Hypothalamus (tissue), 51 donors: ENCODE data around the gene SHPK.
A peak's percentile ranks its signal among the peaks of the same experiment; 100 is the strongest.
"Not testable (repeated sequence)": the region's sequence is repeated elsewhere in the genome, so short reads cannot be mapped to it uniquely, and the experiment has no call there.

Source experiments
- DNase-seq, 51 donors: peaks; one replicate each; lab custom pipeline; 2025; lab: John Stamatoyannopoulos, UW

SHPK gene

DNA sequence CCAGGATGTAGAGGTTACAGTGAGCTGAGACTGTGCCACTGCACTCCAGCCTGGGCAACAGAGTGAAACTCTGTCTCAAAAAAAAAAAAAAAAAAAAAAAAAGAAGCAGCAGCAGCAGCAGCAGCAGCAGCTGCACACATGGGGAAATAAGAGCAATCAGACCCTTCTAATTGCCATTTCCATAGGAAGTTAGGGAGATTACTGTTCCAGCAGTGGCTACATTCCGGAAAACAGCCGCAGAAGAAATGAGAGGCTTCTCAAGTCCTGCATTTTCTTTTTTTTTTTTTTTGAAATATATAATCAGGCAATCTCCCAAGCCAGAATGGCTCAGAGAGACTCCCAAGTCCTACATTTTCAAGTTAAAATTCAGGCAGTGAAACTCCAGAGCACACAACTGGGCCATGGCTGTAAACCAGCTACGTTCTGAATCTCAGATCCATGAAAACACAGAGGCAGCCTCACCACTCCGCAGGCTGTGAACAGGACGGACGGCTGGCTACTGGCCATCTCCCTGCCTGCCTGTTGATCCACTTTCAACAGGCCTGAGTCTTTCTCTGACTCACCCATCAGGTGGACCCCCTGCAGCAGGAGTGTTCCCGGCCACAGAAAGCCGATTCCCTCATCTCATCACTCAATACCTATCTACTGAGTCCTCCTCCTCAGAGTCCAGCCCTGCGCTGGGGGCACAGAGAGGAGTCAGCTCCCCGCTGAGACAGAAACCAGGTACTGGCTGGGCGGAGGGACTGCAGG, 41.8 kb downstream of the SHPK start:
- peak in 34 of 51 donors; percentile 2 to 69 (median 42) for DNase-seq

DNA sequence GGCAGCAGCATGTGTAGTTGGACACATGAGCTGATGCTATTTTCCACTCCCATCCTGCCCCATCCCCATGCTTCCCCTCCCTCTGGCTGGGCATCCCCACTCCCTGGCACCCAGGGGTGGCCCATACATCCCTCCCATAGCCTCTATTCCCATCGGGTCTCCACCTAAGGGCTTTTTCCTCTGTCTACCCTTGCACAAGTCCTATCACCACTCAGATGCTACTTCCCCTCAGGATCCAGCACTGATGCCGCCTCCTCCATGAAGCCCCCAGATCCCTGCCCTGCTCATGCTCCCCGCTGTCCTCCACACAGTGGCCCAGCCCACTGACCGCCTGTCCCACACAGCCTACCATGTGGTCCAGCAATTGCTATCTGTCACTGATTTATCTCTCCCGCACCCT, 42.7 kb downstream of the SHPK start:
- no peak for DNase-seq

DNA sequence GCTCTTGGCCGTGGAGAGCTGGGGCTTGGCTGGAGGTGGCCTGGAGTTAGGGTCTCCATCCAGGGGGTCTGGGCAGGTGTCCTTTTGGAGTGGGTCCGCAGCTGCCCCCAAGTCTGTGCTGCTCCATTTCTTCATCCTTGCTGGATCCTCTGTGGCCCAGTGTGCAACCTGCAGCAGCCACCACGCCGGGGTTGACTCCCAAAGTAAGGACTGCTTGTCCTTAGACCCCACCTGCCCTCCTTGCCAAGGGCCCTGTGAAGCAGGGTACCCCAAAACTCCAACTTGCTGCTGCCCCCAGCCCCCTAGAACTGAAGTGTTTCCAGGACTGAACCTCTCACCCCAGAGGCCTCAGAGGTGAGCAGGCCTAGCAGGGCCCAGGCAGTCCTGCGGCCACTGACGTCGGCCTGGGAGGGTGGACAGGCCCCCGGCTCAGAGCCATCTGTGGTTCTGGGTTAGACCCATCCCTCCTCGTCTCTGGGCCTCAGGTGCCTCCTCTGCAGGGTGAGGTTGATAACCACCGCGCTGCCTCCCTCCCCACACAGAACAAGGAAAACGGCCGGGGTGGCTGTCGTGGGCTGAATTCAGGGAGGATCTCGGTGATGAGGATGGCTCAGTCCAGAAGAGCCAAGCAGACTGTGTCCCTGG, 43.7 kb downstream of the SHPK start:
- no peak for DNase-seq

DNA sequence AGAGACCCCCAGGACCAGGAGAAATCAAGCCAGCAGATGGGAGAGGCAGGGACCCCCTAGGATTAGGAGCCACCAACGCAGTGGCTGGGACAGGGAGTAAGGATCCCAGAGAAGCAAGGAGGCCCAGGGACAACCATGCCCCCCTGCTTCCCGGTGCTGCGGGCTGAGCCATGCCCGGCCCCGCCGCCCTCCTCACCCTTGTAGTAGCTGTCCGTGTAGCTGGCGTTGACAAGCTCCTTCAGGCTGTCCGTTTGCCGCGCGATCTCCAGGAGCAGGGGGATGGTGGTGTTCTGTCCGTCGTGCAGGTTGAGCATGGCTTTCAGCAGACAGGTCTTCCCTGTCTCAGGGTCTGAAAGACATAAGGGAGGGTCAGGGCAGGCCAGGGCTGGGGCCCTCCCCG, 45.3 kb downstream of the SHPK start:
- DNase-seq = no peak

DNA sequence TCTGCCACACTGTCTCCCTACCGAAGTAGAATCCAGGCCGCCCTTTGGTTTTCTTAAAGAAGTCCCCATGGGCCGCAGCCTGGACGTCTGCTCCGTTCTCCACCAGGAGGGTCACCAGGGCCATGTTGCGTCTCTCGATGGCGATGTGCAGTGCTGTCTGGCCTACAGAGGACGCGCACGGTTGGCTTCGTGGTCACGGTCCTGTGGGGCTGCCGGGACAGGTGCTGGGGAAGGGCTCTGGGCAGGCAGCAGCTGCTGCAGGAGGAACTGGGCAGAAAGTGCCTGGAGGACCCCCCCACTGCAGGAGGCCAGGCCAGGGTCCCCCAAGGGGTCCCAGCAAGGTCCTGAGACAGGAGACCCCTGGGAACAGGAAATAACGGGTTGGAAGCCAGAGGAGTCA, 45.8 kb downstream of the SHPK start:
- no peak for DNase-seq

DNA sequence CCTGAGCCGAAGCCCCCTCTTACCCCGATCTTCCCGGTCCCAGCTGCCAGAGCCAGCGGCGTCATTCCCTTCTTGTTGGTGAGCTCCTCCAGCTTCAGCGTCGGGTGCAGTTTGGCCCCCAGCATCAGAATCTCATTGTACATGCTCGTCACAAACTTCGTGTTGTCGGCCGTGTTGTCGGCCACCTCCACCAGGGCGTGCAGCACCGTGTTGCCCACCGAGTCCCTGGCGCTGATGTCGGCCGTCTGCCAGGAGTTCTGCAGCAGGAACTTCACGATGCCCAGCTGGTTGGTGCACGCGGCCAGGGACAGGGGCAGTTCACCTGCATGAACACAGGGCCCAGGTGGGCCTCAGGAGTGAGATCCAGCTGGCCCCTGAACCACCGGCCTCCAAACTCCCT, 46.3 kb downstream of the SHPK start:
- DNase-seq = no peak

DNA sequence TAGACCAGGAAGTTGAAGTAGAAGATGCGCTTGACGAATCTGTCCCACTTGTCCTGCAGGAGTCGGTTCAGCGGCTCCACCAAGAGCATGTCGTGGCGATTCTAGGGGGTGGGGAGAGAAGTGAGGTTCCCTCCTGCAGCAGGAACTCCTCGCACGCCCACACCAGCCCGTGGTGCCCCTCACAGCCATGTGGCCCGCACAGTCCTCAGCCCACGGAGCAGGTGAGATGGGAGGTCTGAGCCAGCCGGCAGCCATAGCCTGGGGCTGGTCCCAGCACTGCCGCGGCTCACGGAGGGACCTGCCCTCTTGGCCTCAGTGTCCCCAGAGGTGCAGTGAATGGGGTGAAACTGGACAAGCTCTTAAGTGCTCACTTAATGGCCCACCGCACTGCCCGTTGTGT, 50.2 kb downstream of the SHPK start:
- no peak for DNase-seq

DNA sequence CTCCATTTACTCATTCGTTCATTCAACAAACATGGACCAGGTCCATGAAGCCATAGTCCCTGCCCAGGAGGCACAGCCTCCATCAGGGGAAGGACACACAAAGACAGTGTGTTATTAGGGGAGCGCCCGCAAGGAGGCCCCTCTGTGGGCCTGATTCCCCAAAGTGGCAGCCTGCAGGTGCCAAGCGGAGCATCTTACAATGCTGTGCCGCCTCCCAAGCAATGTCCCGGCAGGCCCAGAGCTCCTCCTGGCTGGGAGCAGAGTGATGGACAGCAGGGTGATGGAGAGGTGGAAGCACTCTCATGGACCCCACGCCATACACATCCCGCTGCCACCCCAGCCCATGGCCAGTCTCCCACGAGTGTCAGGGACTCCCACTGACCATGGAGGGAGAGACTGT, 52.6 kb downstream of the SHPK start:
- no peak for DNase-seq

DNA sequence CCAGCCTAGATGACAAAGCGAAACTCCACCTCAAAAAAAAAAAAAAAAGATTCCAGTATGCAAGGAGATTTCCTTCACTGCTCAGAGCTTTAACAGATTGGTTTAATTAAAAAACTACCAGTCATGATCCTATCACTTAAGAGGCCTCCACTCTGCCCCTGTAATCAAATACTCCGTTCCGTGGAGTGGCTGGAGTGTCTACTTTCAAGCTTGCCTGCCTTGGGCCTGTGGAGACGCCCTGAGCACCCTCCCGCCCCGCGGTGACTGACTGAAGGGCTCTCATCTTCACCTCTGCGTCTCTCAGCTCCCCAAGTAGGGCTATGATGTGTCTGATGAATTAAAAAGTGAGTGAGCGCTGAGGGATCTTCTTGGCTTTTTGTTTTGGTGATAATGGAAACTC, 53.1 kb downstream of the SHPK start:
- DNase-seq = no peak

DNA sequence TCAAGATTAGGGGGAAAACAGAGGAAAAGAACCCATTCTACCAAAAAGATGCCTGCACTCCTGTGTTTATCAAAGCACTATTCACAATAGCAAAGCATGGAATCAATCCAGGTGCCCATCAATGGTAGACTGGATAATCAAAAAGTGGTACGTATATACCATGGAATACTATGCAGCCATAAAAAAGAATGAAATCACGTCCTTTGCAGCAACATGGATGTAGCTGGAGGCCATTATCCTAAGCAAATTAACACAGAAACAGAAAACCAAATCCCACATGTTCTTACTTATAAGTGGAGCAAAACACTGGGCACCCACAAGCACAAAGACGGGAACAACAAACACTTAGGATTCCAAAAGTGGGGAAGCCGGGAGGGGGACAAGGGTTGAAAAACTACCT, 57.4 kb downstream of the SHPK start:
- not testable (repeated sequence) for DNase-seq

DNA sequence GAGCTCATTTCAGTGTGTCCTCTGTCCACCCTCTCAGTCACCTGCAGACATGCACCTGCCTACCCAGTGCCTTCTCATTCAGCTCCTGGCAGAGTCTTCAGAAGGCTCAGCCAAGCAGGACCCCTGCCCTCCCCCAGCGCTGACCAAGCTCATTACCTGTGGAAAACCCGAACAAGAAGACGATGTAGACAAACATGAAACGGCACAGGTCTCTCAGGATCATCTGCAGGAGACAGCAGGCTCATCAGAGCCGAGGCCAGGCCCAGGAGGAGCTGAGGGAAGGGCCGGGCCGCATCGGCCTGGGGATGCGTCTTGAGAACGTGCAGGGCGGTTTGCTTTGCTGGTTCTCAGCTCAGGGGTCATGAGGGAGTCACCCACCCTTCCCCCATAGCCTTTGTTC, 59.1 kb downstream of the SHPK start:
- no peak for DNase-seq

DNA sequence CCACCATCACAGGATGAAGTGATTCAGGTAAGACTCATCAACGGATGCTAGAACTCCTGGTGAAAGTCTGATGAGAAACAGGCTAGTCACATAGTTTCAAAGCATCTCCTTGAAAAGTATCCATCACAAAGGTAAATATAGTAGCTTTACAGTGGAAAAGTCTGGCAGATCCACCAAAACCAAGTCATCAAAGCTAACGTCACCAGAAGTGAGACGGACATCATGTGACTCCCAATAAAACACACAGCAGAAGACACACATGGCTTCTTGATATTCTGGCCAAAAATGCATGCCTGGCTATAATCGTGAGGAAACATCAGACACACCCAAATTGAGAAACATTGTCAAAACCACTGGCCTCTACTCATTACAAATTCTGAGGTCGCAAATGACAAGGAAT, 60.5 kb downstream of the SHPK start:
- DNase-seq = peak in 1 of 51 donors; percentile 8

DNA sequence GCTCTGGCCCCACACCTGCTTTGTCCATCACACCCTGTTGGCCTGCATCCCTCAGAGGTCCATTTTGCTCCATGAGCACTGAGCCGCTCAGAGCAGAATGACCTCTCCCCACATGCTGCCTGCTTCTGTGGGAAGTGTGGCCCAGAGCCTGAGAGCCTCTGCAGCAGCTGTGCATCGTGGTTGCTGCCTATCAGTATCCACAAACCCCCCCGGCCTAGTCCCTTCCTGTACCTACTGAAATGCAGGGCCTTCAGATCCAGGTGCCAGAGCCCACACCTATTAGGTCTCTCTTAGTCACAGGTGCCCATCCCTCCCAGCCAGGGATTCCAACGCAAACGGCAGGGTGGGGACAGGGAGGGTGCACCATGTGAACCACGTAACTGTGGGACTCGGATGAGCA, 61.8 kb downstream of the SHPK start:
- DNase-seq = no peak

DNA sequence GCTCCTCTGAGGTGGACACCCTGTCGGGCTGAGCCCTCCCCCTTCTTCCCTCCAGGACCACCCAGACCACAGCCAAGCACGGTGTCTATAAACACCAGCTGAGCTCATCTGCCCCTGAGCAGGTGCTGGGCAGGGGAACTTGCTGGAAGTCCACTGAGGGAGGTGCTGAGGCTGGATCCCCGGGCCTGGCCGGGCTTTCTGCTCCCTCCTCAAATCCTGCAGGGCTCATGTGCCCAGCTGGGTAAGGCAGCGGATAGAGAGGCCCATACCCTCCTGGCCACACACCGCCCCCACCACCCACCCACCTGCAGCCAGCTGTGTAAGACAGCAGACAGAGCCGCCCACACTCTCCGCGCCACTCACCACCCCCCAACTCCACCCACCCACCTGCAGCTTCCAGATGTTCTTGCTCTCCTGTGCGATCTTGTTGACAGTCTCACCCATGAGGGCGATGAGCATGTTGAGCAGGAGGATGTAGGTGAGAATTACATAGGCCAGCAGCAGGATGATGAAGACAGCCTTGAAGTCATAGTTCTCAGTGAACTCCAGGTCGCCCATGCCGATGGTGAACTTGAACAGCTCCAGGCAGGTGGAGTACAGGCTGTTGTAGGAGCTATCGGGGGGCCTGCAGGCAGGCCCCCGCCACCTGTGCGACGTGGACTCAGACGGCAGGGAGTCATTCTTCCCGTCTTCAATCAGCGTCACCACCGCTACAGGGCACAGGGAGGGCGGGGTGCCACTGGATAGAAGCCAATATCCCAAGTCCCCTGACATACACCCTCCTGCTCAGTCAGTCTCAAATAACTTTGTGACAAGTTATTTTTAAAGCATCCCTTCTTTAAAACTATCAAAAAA, 62.6 kb downstream of the SHPK start:
- DNase-seq = no peak

DNA sequence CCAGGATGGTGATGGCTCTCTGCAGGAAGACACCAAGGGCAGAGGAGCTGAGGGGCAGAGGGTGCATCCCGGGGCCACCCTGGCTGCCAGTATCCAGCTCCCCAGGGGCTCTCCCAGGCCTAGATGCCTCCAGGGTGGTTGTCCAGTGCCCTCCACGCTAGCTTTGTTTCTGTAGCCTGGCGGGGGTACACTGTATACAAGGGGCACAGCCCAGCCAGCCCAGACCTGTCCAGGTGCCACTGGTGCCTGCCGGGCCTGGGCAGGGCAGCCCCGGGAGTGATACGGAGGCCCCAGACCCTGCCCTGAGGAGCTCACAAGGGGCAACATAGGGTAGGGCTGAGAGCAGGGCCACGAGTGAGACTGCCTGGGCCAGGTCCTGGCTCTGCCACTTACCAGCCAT, 63.8 kb downstream of the SHPK start:
- DNase-seq = no peak

DNA sequence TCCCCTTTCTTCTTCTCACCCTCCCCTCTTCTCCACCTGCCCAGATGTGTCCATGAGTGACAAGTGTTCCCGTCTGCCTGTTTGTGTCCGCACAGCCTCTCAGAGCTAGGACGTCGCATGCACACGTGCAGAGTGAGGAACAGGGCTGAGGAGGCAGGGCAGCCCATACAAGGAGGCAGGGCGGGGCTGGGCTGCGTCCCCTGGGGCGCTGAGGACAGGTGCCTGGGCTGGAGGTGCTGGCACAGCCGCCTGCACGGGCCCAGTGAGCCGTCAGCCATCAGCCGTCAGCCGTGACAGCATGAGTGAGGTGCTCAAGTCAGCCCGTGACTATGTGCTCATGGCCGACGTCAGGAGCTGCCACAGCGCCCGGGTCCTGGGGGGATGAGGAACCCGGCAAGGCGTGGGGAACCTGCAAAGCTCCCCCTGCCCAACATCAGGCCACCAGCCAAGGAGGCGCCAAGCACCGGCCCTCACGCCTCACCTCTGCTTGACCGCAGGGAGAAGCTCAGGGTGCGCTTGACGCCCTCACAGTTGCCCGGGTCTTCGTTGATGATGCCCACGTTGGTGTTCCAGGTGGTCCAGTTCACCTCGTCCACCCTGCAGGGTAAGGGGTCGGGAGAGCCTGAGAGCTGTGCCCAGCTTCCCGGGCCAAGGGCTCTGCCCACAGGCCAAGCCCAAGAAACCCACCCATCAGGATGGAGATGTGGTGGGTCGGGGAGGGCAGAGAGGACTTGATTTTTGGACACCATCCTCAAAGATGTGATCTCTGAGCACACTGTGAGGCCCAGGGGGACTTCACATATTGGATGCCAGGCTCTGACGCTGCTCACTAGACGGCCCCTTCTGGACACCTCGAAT, 64.8 kb downstream of the SHPK start:
- DNase-seq = no peak

DNA sequence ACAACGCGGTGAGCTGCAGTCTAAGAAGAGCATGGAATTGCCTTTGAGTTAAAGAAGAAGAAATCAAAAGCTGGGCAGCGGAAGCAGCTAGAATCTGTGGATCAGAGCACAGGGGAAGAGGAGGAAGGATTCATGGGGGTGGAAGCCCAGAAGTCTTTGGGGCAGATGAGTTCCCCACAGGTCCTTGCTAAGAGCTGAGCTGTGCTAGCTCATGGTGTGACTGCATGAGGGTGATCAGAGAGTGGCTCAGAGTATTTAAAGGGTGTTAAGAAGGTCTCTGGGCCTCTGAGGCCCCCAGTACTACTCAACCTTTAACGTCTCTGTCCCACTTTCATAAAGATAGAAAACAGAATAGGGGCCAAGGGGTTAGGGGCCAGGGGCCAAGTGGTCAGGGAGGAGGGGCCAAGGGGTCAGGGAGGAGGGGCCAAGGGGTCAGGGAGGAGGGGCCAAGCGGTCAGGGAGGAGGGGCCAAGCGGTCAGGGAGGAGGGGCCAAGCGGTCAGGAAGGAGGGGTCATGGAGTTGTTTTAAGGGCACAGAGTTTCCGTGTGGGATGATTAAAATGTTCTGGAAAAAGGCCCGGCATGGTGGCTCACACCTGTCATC, 66.4 kb downstream of the SHPK start:
- DNase-seq = no peak

DNA sequence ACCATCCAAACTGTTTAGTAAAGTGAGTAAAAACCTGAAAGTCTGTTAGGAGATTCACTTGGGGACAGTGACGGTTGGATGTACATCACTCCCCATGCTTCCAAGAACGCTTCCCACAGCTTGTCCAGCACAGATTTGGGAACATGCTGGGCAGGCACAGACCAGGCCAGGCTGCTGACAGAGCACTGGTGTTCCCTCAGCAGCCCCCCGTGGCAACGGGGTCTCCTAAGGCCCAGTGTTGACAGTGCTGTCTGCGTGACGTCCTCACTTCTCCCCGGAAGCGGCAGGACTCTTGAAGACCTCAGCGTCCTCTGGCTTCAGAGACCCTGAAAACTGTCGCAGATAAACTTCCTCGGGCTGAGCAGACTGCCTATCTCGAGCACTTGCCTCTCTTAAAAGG, 69.5 kb downstream of the SHPK start:
- DNase-seq = no peak

DNA sequence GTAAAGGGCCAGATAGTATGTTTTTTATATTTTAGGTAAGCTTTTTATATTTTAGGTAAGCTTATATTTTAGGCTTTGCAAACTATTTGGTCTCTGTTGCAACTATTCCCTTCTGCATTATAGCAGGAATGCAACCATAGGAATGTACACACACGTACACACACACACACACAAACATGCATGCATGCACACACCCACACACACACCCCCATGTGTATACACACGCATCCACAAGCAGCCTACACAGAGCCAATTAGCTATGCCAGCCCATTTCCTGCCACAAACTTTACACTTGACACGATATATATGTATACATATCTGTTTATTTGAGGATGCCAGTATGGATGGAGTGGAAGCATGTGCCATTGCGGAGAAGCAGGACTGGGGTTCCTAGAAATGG, 70.9 kb downstream of the SHPK start:
- no peak for DNase-seq

DNA sequence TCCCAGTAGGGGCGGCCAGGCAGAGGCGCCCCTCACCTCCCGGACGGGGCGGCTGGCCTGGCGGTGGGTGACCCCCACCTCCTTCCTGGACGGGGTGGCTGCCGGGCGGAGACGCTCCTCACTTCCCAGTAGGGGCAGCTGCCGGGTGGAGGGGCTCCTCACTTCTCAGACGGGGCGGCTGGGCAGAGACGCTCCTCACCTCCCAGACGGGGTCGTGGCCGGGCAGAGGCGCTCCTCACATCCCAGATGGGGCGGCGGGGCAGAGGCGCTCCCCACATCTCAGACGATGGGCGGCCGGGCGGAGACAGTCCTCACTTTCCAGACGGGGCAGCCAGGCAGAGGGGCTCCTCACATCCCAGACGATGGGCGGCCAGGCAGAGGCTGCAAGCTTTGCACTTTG, 71.8 kb downstream of the SHPK start:
- not testable (repeated sequence) for DNase-seq
